A673 (cell line): Measurements from ENCODE around the gene RIT2. TPM values are rescaled to one million over a fixed set of nuclear protein-coding genes. Genes with fewer than 3 reads are reported as not detected.

Experiments used
- BruUV-seq: library from RNA; stranded (reverse); fragments of 400-500 nt; replicated peaks from 2 replicates; lab custom pipeline; 2021; lab: Mats Ljungman, UMichigan
- CTCF ChIA-PET: fragments of 300-600 bp; sonication (Branson Sonifier 250); formaldehyde crosslinking; loops from one replicate; lab custom pipeline; 2022; ENCODE audit warnings: antibody characterized with exemption; lab: Charles Lee
- POLR2A ChIA-PET: fragments of 300-600 bp; sonication (Branson Sonifier 250); formaldehyde crosslinking; loops from one replicate; lab custom pipeline; 2022; ENCODE audit warnings: antibody characterized with exemption; ENCODE audit not compliant: low non-redundant PET; lab: Charles Lee
- DNase-seq: peaks from one replicate; pipeline ENCODE4 v3.0.0-alpha.2; 2015; ENCODE audit warnings: low spot score
- H3K27ac ChIP-seq: fragments of 200-600 bp; sonication (generic); 2 replicates; pipeline ENCODE4 v1.5.1; 2016; ENCODE audit warnings: mixed run types, low read depth, mild to moderate bottlenecking, mixed read lengths, antibody characterized with exemption, low read length; ENCODE audit not compliant: poor library complexity, severe bottlenecking
- H3K27me3 ChIP-seq: fragments of 200-600 bp; sonication (generic); replicated peaks from 2 replicates; pipeline ENCODE4 v1.6.1; 2017; ENCODE audit warnings: mixed run types, low read depth, mild to moderate bottlenecking, mixed read lengths, antibody characterized with exemption, low read length; ENCODE audit not compliant: insufficient read depth, poor library complexity
- H3K36me3 ChIP-seq: fragments of 200-600 bp; sonication (generic); 2 replicates; pipeline ENCODE4 v1.6.1; 2016; ENCODE audit warnings: mixed run types, mild to moderate bottlenecking, mixed read lengths, antibody characterized with exemption, low read length; ENCODE audit not compliant: insufficient read depth, poor library complexity, severe bottlenecking
- H3K4me1 ChIP-seq: fragments of 200-600 bp; sonication (generic); 2 replicates; pipeline ENCODE4 v1.6.1; 2017; ENCODE audit warnings: mixed run types, mild to moderate bottlenecking, mixed read lengths, antibody characterized with exemption, low read length; ENCODE audit not compliant: insufficient read depth, poor library complexity, severe bottlenecking
- H3K4me3 ChIP-seq: fragments of 200-600 bp; sonication (generic); 2 replicates; pipeline ENCODE4 v1.5.1; 2016; ENCODE audit warnings: low read depth, mixed run types, mild to moderate bottlenecking, mixed read lengths, low read length; ENCODE audit not compliant: poor library complexity, severe bottlenecking
- H3K9me3 ChIP-seq: fragments of 200-600 bp; sonication (generic); 2 replicates; pipeline ENCODE4 v1.6.1; 2016; ENCODE audit warnings: mixed run types, low read depth, mild to moderate bottlenecking, mixed read lengths, antibody characterized with exemption, low read length; ENCODE audit not compliant: poor library complexity, severe bottlenecking
- EZH2 ChIP-seq: fragments of 200-600 bp; sonication (generic); IDR thresholded peaks from 2 replicates; pipeline ENCODE4 v1.6.1; 2017; ENCODE audit warnings: borderline replicate concordance, low read depth, mild to moderate bottlenecking, mixed read lengths, antibody characterized with exemption, low read length; ENCODE audit not compliant: poor library complexity, severe bottlenecking
- intact Hi-C: fragments of 100-400 bp; cut with micrococcal nuclease; formaldehyde crosslinking; loops from one replicate; pipeline ENCODE4 v1.10.0; 2022; ENCODE audit not compliant: unreplicated experiment
- total RNA-seq: library from RNA; stranded (reverse); gene quantifications from 2 replicates; pipeline ENCODE4 v1.2.3, GENCODE V29; 2021
- TF ChIP-seq, protein P1 (sequence below): fragments of 300-800, 200-600 bp; sonication (generic); conservative IDR thresholded peaks from 2 replicates; pipeline ENCODE4 v1.5.1; 2017; ENCODE audit warnings: low read depth, mild to moderate bottlenecking, antibody characterized with exemption, low read length, moderate library complexity, mixed read lengths

RIT2 gene
- total RNA-seq, 1 experiment from 2014 or later: not detected

DNA sequence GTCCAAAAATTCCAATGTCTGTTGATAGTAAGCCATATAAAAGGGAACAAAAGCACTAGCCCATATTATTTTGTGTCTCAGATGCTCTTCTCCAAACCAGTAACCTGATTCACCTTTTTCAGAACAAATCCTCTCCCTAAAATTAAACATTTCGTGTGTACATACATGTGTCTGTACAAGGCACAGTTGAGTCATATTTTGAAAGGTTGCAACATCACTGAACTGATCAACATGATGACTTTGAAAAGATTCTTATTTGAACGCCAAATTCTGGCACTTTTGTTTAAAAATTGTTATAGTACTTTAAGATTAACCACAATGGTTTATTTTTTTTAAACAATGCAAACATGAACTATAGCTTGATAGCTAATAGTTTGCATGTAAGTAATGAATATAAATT lies 102.5 kb downstream of the RIT2 start:
- Histone ChIP-seq H3K27me3 (no peaks in the 10 kb centered on the region), H3K36me3 (no peaks in the 10 kb centered on the region), H3K9me3 (no peaks in the 10 kb centered on the region), H3K4me1 (peaks cover 12% of the 10 kb centered on the region), H3K27ac (no peak overlapping the region), H3K4me3 (no peak overlapping the region)
- ChIA-PET CTCF (no interaction called here), POLR2A (no interaction called here)
- TF ChIP-seq EZH2: no peak
- TF ChIP-seq, protein P1, sequence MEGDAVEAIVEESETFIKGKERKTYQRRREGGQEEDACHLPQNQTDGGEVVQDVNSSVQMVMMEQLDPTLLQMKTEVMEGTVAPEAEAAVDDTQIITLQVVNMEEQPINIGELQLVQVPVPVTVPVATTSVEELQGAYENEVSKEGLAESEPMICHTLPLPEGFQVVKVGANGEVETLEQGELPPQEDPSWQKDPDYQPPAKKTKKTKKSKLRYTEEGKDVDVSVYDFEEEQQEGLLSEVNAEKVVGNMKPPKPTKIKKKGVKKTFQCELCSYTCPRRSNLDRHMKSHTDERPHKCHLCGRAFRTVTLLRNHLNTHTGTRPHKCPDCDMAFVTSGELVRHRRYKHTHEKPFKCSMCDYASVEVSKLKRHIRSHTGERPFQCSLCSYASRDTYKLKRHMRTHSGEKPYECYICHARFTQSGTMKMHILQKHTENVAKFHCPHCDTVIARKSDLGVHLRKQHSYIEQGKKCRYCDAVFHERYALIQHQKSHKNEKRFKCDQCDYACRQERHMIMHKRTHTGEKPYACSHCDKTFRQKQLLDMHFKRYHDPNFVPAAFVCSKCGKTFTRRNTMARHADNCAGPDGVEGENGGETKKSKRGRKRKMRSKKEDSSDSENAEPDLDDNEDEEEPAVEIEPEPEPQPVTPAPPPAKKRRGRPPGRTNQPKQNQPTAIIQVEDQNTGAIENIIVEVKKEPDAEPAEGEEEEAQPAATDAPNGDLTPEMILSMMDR: no peak
- no peak for DNase-seq
- intact Hi-C loops: no loop called here
- BruUV-seq: no TSS peak

DNA sequence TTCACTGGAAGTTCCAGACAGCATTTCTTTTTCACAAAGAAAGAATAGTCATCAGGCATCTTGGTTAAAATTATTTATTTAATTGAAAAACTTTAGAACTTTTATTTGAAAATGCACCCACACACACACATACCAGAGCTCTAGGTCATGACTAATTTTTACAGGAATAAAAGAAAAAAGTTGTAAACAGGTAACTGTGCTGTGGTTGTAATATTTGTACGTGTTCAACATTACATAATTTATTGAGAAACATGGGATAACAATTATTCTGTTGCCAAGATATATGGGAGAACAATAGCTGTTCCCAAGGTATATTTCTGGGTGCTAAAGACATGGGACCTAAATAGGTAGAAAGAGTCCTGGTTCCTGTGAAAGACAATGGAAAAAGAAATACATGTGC lies 104.9 kb downstream of the RIT2 start:
- BruUV-seq: no TSS peak
- no peaks in the 10 kb centered on the region for H3K9me3 ChIP-seq
- intact Hi-C loops: no loop called here
- CTCF ChIA-PET: no interaction called here
- POLR2A ChIA-PET: no interaction called here
- no peaks in the 10 kb centered on the region for H3K36me3 ChIP-seq
- no peak for TF ChIP-seq EZH2
- TF ChIP-seq, protein P1: no peak
- no peak overlapping the region for H3K4me3 ChIP-seq
- no peak overlapping the region for H3K27ac ChIP-seq
- DNase-seq: no peak
- H3K27me3 ChIP-seq: no peaks in the 10 kb centered on the region
- H3K4me1 ChIP-seq: peaks cover 13% of the 10 kb centered on the region

DNA sequence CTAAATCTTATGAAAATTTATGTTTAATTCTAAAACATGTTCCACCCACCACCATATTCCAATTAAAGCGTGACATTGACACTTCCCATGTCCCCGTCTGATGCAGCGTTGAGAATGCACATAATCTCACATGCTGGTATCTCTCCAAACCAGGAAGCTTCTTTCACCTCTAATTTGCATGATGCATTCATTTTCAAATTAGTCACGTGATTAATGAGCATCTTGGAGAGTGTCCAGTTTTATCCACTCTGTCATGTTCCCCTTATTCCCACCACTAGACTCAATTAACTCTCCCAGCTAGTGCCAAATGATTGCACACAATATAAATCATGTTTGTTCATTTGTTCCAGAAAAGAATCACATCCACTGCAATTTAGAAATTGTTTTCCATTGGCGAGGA lies 105.8 kb downstream of the RIT2 start:
- no peaks in the 10 kb centered on the region for H3K9me3 ChIP-seq
- ChIA-PET CTCF (no interaction called here), POLR2A (no interaction called here)
- intact Hi-C loops: no loop called here
- no peaks in the 10 kb centered on the region for H3K36me3 ChIP-seq
- no peak overlapping the region for H3K27ac ChIP-seq
- TF ChIP-seq, protein P1: no peak
- no peak for TF ChIP-seq EZH2
- H3K4me3 ChIP-seq: no peak overlapping the region
- no TSS peak for BruUV-seq
- peak; percentile 60 for DNase-seq
- peaks cover 17% of the 10 kb centered on the region for H3K4me1 ChIP-seq
- H3K27me3 ChIP-seq: no peaks in the 10 kb centered on the region
